ENCODE data around the gene NCOA3. TPM values are rescaled to one million over a fixed set of nuclear protein-coding genes. Genes with fewer than 3 reads are reported as not detected.

NCOA3 gene
- polyA plus RNA-seq, 3 donors: 5.3 to 8.2 (median 8.2) TPM

GRCh38 chr20:47698142-47698541 lies 196.5 kb downstream of the NCOA3 start:
- 87 to 89% (median 87%) methylated on average over 6 of the region's 6 CpGs for WGBS, 3 donors

GRCh38 chr20:47699818-47700217 lies 198.1 kb downstream of the NCOA3 start:
- WGBS, 3 donors: 87 to 92% (median 87%) methylated on average over 1 of the region's 1 CpG
- H3K27ac ChIP-seq (ENCODE audit: low read depth, low read length): no peak overlapping the region

More at GRCh38 chr20:47698142-47698541, 196.5 kb downstream of the NCOA3 start:
- H3K27ac ChIP-seq (ENCODE audit: low read depth, low read length): no peak overlapping the region

- WGBS, 3 donors: 79 to 83% (median 82%) methylated on average over 7 of the region's 7 CpGs
- no peak overlapping the region for H3K27ac ChIP-seq (ENCODE audit: low read depth, low read length)
These were observed 198.6 kb downstream of the NCOA3 start for GRCh38 chr20:47700327-47700726.

GRCh38 chr20:47701612-47702011 lies 199.9 kb downstream of the NCOA3 start:
- H3K27ac ChIP-seq (ENCODE audit: low read depth, low read length): no peak overlapping the region
- whole genome bisulfite sequencing, 3 donors: 89 to 92% (median 89%) methylated on average over 15 of the region's 15 CpGs

- WGBS, 3 donors: 74 to 82% (median 76%) methylated on average over 5 of the region's 5 CpGs
- H3K27ac ChIP-seq (ENCODE audit: low read depth, low read length): no peak overlapping the region
These were observed 202.1 kb downstream of the NCOA3 start for GRCh38 chr20:47703748-47704147.

GRCh38 chr20:47704746-47705496 lies 203.2 kb downstream of the NCOA3 start:
- H3K27ac ChIP-seq (ENCODE audit: low read depth, low read length): peak overlapping the region; percentile 56
- 47 to 55% (median 47%) methylated on average over 15 of the region's 15 CpGs for WGBS, 3 donors

GRCh38 chr20:47705497-47705856 lies 203.8 kb downstream of the NCOA3 start:
- H3K27ac ChIP-seq (ENCODE audit: low read depth, low read length): no peak overlapping the region
- 55 to 82% (median 57%) methylated on average over 7 of the region's 7 CpGs for WGBS, 3 donors

- H3K27ac ChIP-seq (ENCODE audit: low read depth, low read length): no peak overlapping the region
- WGBS, 3 donors: 91 to 95% (median 91%) methylated on average over 5 of the region's 5 CpGs
These were observed 204.7 kb downstream of the NCOA3 start for GRCh38 chr20:47706345-47706744.

Other genes with a start within 250 kb of the NCOA3 start
- gene ZMYND8, start 145.2 kb upstream of the NCOA3 start, polyA plus RNA-seq: 1 to 10 TPM; 5.0 to 9.1 (median 7.7) TPM